ENCODE measurements around the gene BTNL8. TPM values are rescaled to one million over a fixed set of nuclear protein-coding genes. Genes with fewer than 3 reads are reported as not detected.

BTNL8 gene
- total and polyA plus RNA-seq, 2 of the 13 experiments (the other 11 are each of a cell fraction or from before 2014, with no cell fraction given): not detected

DNA sequence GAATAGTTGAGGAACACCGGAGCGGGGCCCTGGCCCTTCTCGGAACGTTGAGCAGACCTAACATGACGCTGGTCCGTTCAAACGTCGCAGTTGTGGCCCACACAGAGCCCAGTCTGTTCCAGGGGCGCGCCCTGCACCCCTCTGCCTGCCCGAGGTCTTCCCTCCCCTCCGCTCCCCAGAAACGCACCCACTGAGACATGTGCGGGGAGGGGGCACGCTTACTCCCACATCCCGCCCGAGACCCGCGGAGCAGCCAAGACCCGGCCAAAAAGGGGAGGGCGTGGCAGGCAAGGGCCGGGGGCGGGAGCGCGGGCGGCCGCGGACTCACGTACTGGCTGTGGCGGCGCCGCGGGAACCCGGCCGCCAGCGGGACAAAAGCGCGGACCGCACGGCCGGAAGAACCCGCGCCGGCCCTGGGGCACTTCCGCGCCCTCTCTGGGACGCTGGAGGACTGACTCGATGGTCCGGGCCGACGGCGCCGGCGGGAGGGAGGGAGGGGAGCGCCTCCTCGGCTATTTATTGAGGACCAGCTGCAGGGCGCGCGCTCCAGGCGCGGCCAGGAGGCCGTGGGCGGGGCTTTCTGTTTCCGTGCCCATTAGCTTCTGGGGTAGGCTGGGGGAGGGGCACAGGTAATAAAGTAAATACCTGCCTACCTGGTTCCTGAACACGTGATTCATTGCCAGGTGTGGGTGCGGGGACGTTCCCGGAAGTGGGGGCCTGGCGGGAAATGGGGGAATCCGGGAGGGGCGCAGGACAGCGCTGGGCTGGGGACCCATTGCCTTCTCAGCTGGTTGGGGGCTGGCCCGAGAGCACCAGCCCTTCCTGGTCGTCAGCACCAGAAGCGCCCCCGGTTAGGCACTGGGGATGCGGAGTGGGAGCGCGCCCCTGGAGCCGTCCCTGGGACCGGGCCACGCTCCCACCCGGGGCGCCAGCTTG, 37.8 kb upstream of the BTNL8 start, which contains the start of gene ZFP62 (continued):
- TF ChIP-seq ZNF589 (CRISPR knock-in tag; conservative IDR thresholded peaks at IDR 0.05) (no peak), ZNF644 (CRISPR knock-in tag; IDR thresholded peaks at IDR 0.05; ENCODE audit: low read depth) (no peak), SOX13 (IDR thresholded peaks at IDR 0.05) (no peak), SOX13 (CRISPR knock-in tag; conservative IDR thresholded peaks at IDR 0.05 in 1 of 2, IDR thresholded peaks at IDR 0.05 in 1 of 2) (no peak), SP2 (CRISPR knock-in tag; IDR thresholded peaks at IDR 0.05) (peak; percentile 58), ZNF333 (CRISPR knock-in tag; IDR thresholded peaks at IDR 0.05; ENCODE audit: borderline replicate concordance) (no peak), ZNF101 (CRISPR knock-in tag; IDR thresholded peaks at IDR 0.05; ENCODE audit: borderline replicate concordance, low read depth) (no peak; the same call in 1 of the 2 replicates), NFIC (IDR thresholded peaks at IDR 0.05; ENCODE audit: low read length) (no peak), CHD4 (IDR thresholded peaks at IDR 0.05; ENCODE audit: borderline replicate concordance, low read length) (no peak), SIN3A (IDR thresholded peaks at IDR 0.05; ENCODE audit: borderline replicate concordance, low read depth, low read length) (no peak), ZNF274 (CRISPR knock-in tag; IDR thresholded peaks at IDR 0.05) (peak; percentile 32; the same call in 1 of the 2 replicates), ZNF30 (CRISPR knock-in tag; IDR thresholded peaks at IDR 0.05) (no peak), MTF2 (CRISPR knock-in tag; IDR thresholded peaks at IDR 0.05; ENCODE audit: borderline replicate concordance) (0 out of 2 replicates have a peak, but pooled peaks have one; percentile 61), ZNF816 (CRISPR knock-in tag; IDR thresholded peaks at IDR 0.05; ENCODE audit: borderline replicate concordance) (no peak), SMAD3 (CRISPR knock-in tag; IDR thresholded peaks at IDR 0.05) (no peak), POLR2G (IDR thresholded peaks at IDR 0.05; ENCODE audit: low read depth, low read length) (peak; percentile 78), MED1 (CRISPR knock-in tag; IDR thresholded peaks at IDR 0.05) (peak; percentile 61)
- TF ChIP-seq, protein P1, sequence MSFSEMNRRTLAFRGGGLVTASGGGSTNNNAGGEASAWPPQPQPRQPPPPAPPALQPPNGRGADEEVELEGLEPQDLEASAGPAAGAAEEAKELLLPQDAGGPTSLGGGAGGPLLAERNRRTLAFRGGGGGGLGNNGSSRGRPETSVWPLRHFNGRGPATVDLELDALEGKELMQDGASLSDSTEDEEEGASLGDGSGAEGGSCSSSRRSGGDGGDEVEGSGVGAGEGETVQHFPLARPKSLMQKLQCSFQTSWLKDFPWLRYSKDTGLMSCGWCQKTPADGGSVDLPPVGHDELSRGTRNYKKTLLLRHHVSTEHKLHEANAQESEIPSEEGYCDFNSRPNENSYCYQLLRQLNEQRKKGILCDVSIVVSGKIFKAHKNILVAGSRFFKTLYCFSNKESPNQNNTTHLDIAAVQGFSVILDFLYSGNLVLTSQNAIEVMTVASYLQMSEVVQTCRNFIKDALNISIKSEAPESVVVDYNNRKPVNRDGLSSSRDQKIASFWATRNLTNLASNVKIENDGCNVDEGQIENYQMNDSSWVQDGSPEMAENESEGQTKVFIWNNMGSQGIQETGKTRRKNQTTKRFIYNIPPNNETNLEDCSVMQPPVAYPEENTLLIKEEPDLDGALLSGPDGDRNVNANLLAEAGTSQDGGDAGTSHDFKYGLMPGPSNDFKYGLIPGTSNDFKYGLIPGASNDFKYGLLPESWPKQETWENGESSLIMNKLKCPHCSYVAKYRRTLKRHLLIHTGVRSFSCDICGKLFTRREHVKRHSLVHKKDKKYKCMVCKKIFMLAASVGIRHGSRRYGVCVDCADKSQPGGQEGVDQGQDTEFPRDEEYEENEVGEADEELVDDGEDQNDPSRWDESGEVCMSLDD (CRISPR knock-in tag; IDR thresholded peaks at IDR 0.05; ENCODE audit: borderline replicate concordance): peak; percentile 67
- TF ChIP-seq, protein P2, sequence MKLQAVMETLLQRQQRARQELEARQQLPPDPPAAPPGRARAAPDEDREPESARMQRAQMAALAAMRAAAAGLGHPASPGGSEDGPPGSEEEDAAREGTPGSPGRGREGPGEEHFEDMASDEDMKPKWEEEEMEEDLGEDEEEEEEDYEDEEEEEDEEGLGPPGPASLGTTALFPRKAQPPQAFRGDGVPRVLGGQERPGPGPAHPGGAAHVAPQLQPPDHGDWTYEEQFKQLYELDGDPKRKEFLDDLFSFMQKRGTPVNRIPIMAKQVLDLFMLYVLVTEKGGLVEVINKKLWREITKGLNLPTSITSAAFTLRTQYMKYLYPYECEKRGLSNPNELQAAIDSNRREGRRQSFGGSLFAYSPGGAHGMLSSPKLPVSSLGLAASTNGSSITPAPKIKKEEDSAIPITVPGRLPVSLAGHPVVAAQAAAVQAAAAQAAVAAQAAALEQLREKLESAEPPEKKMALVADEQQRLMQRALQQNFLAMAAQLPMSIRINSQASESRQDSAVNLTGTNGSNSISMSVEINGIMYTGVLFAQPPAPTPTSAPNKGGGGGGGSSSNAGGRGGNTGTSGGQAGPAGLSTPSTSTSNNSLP (IDR thresholded peaks at IDR 0.05; ENCODE audit: low read depth, low read length): no peak
- TF ChIP-seq, protein P3, sequence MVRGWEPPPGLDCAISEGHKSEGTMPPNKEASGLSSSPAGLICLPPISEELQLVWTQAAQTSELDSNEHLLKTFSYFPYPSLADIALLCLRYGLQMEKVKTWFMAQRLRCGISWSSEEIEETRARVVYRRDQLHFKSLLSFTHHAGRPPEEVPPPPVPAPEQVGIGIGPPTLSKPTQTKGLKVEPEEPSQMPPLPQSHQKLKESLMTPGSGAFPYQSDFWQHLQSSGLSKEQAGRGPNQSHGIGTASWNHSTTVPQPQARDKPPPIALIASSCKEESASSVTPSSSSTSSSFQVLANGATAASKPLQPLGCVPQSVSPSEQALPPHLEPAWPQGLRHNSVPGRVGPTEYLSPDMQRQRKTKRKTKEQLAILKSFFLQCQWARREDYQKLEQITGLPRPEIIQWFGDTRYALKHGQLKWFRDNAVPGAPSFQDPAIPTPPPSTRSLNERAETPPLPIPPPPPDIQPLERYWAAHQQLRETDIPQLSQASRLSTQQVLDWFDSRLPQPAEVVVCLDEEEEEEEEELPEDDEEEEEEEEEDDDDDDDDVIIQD (CRISPR knock-in tag; IDR thresholded peaks at IDR 0.05; ENCODE audit: low read depth): no peak
- TF ChIP-seq, protein P4, sequence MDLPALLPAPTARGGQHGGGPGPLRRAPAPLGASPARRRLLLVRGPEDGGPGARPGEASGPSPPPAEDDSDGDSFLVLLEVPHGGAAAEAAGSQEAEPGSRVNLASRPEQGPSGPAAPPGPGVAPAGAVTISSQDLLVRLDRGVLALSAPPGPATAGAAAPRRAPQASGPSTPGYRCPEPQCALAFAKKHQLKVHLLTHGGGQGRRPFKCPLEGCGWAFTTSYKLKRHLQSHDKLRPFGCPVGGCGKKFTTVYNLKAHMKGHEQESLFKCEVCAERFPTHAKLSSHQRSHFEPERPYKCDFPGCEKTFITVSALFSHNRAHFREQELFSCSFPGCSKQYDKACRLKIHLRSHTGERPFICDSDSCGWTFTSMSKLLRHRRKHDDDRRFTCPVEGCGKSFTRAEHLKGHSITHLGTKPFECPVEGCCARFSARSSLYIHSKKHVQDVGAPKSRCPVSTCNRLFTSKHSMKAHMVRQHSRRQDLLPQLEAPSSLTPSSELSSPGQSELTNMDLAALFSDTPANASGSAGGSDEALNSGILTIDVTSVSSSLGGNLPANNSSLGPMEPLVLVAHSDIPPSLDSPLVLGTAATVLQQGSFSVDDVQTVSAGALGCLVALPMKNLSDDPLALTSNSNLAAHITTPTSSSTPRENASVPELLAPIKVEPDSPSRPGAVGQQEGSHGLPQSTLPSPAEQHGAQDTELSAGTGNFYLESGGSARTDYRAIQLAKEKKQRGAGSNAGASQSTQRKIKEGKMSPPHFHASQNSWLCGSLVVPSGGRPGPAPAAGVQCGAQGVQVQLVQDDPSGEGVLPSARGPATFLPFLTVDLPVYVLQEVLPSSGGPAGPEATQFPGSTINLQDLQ (CRISPR knock-in tag; IDR thresholded peaks at IDR 0.05): no peak

All from HepG2 (cell line).